Aorta (tissue), 5 donors: ENCODE results near the gene NKIRAS1. TPM values are rescaled to one million over a fixed set of nuclear protein-coding genes. Genes with fewer than 3 reads are reported as not detected.

Experiments used
- ATAC-seq: fragments of 200-7000 bp; cut with Tn5 transposase; one replicate; pipeline ENCODE4 v1.9.1; 2022; ENCODE audit warnings: moderate library complexity; ENCODE audit not compliant: low FRiP score
- DNase-seq, 2 donors: peaks; one replicate each; pipeline ENCODE4 v3.0.0-alpha.2; 2020
- H3K27ac ChIP-seq, 2 donors: one replicate each; pipeline ENCODE4 v1.5.1; 2013; ENCODE audit warnings: low read length in 2 of 2, mild to moderate bottlenecking in 2 of 2, moderate library complexity in 2 of 2, control low read depth in 1 of 2, inconsistent platforms in 1 of 2, low read depth in 1 of 2
- H3K27me3 ChIP-seq, 2 donors: one replicate each; pipeline ENCODE4 v1.6.1; 2013; ENCODE audit warnings: control low read depth in 1 of 2, low read length in 1 of 2, mild to moderate bottlenecking in 1 of 2, moderate library complexity in 1 of 2; ENCODE audit not compliant: insufficient read depth in 2 of 2, control insufficient read depth in 1 of 2
- H3K36me3 ChIP-seq, 2 donors: one replicate each; pipeline ENCODE4 v1.6.1; 2013; ENCODE audit warnings: control low read depth in 1 of 2, low read length in 1 of 2, mild to moderate bottlenecking in 1 of 2; ENCODE audit not compliant: insufficient read depth in 2 of 2, control insufficient read depth in 1 of 2
- H3K4me1 ChIP-seq, 2 donors: one replicate each; pipeline ENCODE4 v1.6.1; 2013; ENCODE audit warnings: low read length in 2 of 2, control low read depth in 1 of 2, mild to moderate bottlenecking in 1 of 2, moderate library complexity in 1 of 2; ENCODE audit not compliant: insufficient read depth in 2 of 2, control insufficient read depth in 1 of 2
- H3K4me3 ChIP-seq, 2 donors: one replicate each; pipeline ENCODE4 v1.5.1; 2013; ENCODE audit warnings: low read length in 2 of 2, control low read depth in 1 of 2, mild to moderate bottlenecking in 1 of 2
- H3K9me3 ChIP-seq: one replicate; pipeline ENCODE4 v1.6.1; 2013; ENCODE audit warnings: mild to moderate bottlenecking, low read length; ENCODE audit not compliant: control insufficient read depth
- WGBS, 2 donors: extraction: QIAGEN DNeasy Blood & Tissue Kit; methylation state at CpG; one replicate each; pipeline ENCODE4 v1.1.7; 2013; 5-methylcytosine and 5-hydroxymethylcytosine counted together
- intact Hi-C, 2 donors: fragments of 100-400 bp; cut with DNase I; formaldehyde crosslinking; loops; one replicate each; pipeline versions ENCODE4 v1.14.2 to v1.15.0; 2022
- polyA plus RNA-seq, 2 donors: library from polyadenylated mRNA; stranded (reverse); fragments of 200-250 nt; gene quantifications; one replicate each; pipeline ENCODE4 v1.2.3, GENCODE V29; 2013
- total RNA-seq, 2 donors: library from RNA; stranded (reverse); fragmentation: NEBNext Ultra II Directional; extraction: Animal tissue kit (Norgen Biotek cat#: 25700); gene quantifications; one replicate each; pipeline ENCODE4 v1.2.1, GENCODE V29; 2021
- donor health status: healthy with polysubstance abuse.
- donor health status: Bipolar disorder and iron deficiency.
- donor health status: DM: no; HTN: no; CAD: no.
- donor health status: DM: no; HTN: no; CAD: no.
- donor health status: DM: yes; HTN: yes; CAD: no.

NKIRAS1 gene
- total and polyA plus RNA-seq, 4 donors, result 10.9 to 17.8 (median 13.4) TPM

- no peak for ATAC-seq
- Histone ChIP-seq H3K27ac (no peak overlapping the region), H3K27me3 (no peaks in the 10 kb centered on the region), H3K4me1 (peaks cover 0 to 6% of the 10 kb centered on the region in 2 donors), H3K4me3 (no peak overlapping the region), H3K9me3 (no peaks in the 10 kb centered on the region), H3K36me3 (no peaks in the 10 kb centered on the region)
- intact Hi-C loops, result no loop called here
- DNase-seq, result no peak
- 28 to 48% methylated on average over 1 of the region's 1 CpG for WGBS, 2 donors
Observed at GRCh38 chr3:23867838-23868237, 49.0 kb downstream of the NKIRAS1 start.

- Histone ChIP-seq H3K36me3 (no peaks in the 10 kb centered on the region), H3K4me1 (peaks cover 0 to 6% of the 10 kb centered on the region in 2 donors), H3K4me3 (no peak overlapping the region), H3K27ac (no peak overlapping the region), H3K9me3 (no peaks in the 10 kb centered on the region), H3K27me3 (no peaks in the 10 kb centered on the region)
- WGBS, 2 donors, result 82 to 86% methylated on average over 1 of the region's 1 CpG
- DNase-seq, result no peak
- intact Hi-C loops, result no loop called here
- no peak for ATAC-seq
Observed at GRCh38 chr3:23867400-23867799, 49.4 kb downstream of the NKIRAS1 start.

- Histone ChIP-seq H3K4me1 (peaks cover 0 to 6% of the 10 kb centered on the region in 2 donors), H3K27me3 (no peaks in the 10 kb centered on the region), H3K9me3 (no peaks in the 10 kb centered on the region), H3K27ac (no peak overlapping the region), H3K4me3 (no peak overlapping the region), H3K36me3 (no peaks in the 10 kb centered on the region)
- ATAC-seq, result peak; percentile 69
- intact Hi-C loops, result no loop called here
- DNase-seq, result no peak
- 87 to 89% methylated on average over 6 of the region's 6 CpGs for WGBS, 2 donors
Observed at GRCh38 chr3:23865595-23866396, 51.0 kb downstream of the NKIRAS1 start.

GRCh38 chr3:23864931-23865330 is 51.9 kb downstream of the NKIRAS1 start:
- no peaks in the 10 kb centered on the region for H3K36me3 ChIP-seq
- H3K9me3 ChIP-seq, result no peaks in the 10 kb centered on the region
- no peak overlapping the region for H3K4me3 ChIP-seq
- 74 to 79% methylated on average over 1 of the region's 1 CpG for WGBS, 2 donors
- peaks cover 0 to 6% of the 10 kb centered on the region in 2 donors for H3K4me1 ChIP-seq
- ATAC-seq (no peak), DNase-seq (no peak)
- H3K27ac ChIP-seq, result no peak overlapping the region
- intact Hi-C loops, result no loop called here
- no peaks in the 10 kb centered on the region for H3K27me3 ChIP-seq

- intact Hi-C loops, result no loop called here
- H3K27ac ChIP-seq, result no peak overlapping the region
- H3K9me3 ChIP-seq, result no peaks in the 10 kb centered on the region
- DNase-seq (no peak), ATAC-seq (no peak)
- no peak overlapping the region for H3K4me3 ChIP-seq
- peaks cover 0 to 6% of the 10 kb centered on the region in 2 donors for H3K4me1 ChIP-seq
- no peaks in the 10 kb centered on the region for H3K27me3 ChIP-seq
- WGBS, 2 donors, result 91% methylated on average over 1 of the region's 1 CpG
- no peaks in the 10 kb centered on the region for H3K36me3 ChIP-seq
Observed at GRCh38 chr3:23863060-23863459, 53.7 kb downstream of the NKIRAS1 start.

GRCh38 chr3:23861689-23862088 is 55.1 kb downstream of the NKIRAS1 start:
- no peak overlapping the region for H3K4me3 ChIP-seq
- H3K27me3 ChIP-seq, result no peaks in the 10 kb centered on the region
- H3K27ac ChIP-seq, result no peak overlapping the region
- no peak for DNase-seq
- H3K9me3 ChIP-seq, result no peaks in the 10 kb centered on the region
- H3K4me1 ChIP-seq, result peaks cover 0 to 4% of the 10 kb centered on the region in 2 donors
- intact Hi-C loops, result no loop called here
- WGBS, 2 donors, result 94% methylated on average over 9 of the region's 9 CpGs
- no peaks in the 10 kb centered on the region for H3K36me3 ChIP-seq
- no peak for ATAC-seq

- ATAC-seq (no peak), DNase-seq (no peak)
- Histone ChIP-seq H3K4me3 (no peak overlapping the region), H3K27me3 (no peaks in the 10 kb centered on the region), H3K4me1 (peaks cover 0 to 4% of the 10 kb centered on the region in 2 donors), H3K9me3 (no peaks in the 10 kb centered on the region), H3K27ac (no peak overlapping the region), H3K36me3 (no peaks in the 10 kb centered on the region)
- intact Hi-C loops, result no loop called here
- 95 to 96% methylated on average over 7 of the region's 7 CpGs for WGBS, 2 donors
Observed at GRCh38 chr3:23859839-23860382, 56.9 kb downstream of the NKIRAS1 start.

- whole genome bisulfite sequencing, 2 donors, result 0% methylated on average over 1 of the region's 1 CpG
- H3K9me3 ChIP-seq, result no peaks in the 10 kb centered on the region
- intact Hi-C loops, result no loop called here
- H3K4me1 ChIP-seq, result peaks cover 0 to 4% of the 10 kb centered on the region in 2 donors
- no peaks in the 10 kb centered on the region for H3K36me3 ChIP-seq
- H3K4me3 ChIP-seq, result no peak overlapping the region
- DNase-seq (no peak), ATAC-seq (peak; percentile 63)
- H3K27me3 ChIP-seq, result no peaks in the 10 kb centered on the region
- no peak overlapping the region for H3K27ac ChIP-seq
Observed at GRCh38 chr3:23859012-23859743, 57.6 kb downstream of the NKIRAS1 start.
